K562 (cell line): ENCODE results near the gene DSCAM. TPM values are rescaled to one million over a fixed set of nuclear protein-coding genes. Genes with fewer than 3 reads are reported as not detected.

ENCODE experiments used
- ATAC-seq: fragments of 200-7000 bp; cut with Tn5 transposase; 3 replicates; pipeline ENCODE4 v1.9.1; 2020; ENCODE audit warnings: moderate library complexity
- BruUV-seq: library from RNA; stranded (reverse); fragments of 400-500 nt; replicated peaks from 2 replicates; lab custom pipeline; 2021; lab: Mats Ljungman, UMichigan
- CTCF ChIA-PET: fragments of 300-600 bp; formaldehyde crosslinking; extraction: SDS; loops from one replicate; lab custom pipeline; 2021; ENCODE audit warnings: low intra/inter-chr PET ratio; lab: Yijun Ruan, JAX
- POLR2A ChIA-PET: fragments of 300-600, 350-650 bp; sonication (Branson Sonifier 250); formaldehyde crosslinking; extraction: SDS; loops from one replicate; lab custom pipeline; 2021; ENCODE audit warnings: antibody characterized with exemption, inconsistent platforms; lab: Yijun Ruan, JAX
- DNase-seq, 4 experiments: peaks; one replicate each; pipeline versions ENCODE4 v3.0.0 to v3.0.0-alpha.2; 2011 to 2018; ENCODE audit warnings: low spot score in 3 of 4, mixed read lengths in 3 of 4; ENCODE audit errors: extremely low read depth in 1 of 4
- FAIRE-seq: peaks from 2 replicates; lab custom pipeline; 2011; peaks lifted over from hg19 to GRCh38; lab: Jason Lieb, UNC
- H2AFZ ChIP-seq: 2 replicates; pipeline ENCODE4 v1.6.0; 2011; ENCODE audit warnings: low read depth, low read length, control low read depth, inconsistent platforms
- H3K27ac ChIP-seq: fragments of 200-600 bp; 3 replicates; pipeline ENCODE4 v1.8.0; 2011; ENCODE audit warnings: low read depth, mild to moderate bottlenecking, control low read depth, inconsistent platforms, low read length, moderate library complexity, mixed read lengths; ENCODE audit errors: extremely low read depth
- H3K27me3 ChIP-seq, 2 experiments: fragments of 300-600 bp in 1 of 2; 2 replicates in 1 of 2; 3 replicates in 1 of 2; pipeline versions ENCODE4 v1.6.0 to v1.8.0; 2011; ENCODE audit warnings: inconsistent platforms in 2 of 2, low read length in 2 of 2, mild to moderate bottlenecking in 1 of 2, mixed read lengths in 1 of 2, moderate library complexity in 1 of 2; ENCODE audit not compliant: control insufficient read depth in 2 of 2, insufficient read depth in 2 of 2
- H3K36me3 ChIP-seq: fragments of 300-600 bp; 3 replicates; pipeline ENCODE4 v1.8.0; 2011; ENCODE audit warnings: mild to moderate bottlenecking, low read length, inconsistent platforms; ENCODE audit not compliant: control insufficient read depth, insufficient read depth
- H3K4me1 ChIP-seq, 2 experiments: fragments of 200-600 bp in 1 of 2; replicated peaks in 1 of 2; 2 replicates in 1 of 2; 3 replicates in 1 of 2; pipeline versions ENCODE4 v1.5.1 to v1.8.0; 2011; ENCODE audit warnings: inconsistent platforms in 2 of 2, low read length in 2 of 2, mild to moderate bottlenecking in 1 of 2, mixed read lengths in 1 of 2, moderate library complexity in 1 of 2; ENCODE audit not compliant: control insufficient read depth in 2 of 2, insufficient read depth in 2 of 2
- H3K4me2 ChIP-seq: 2 replicates; pipeline ENCODE4 v1.6.1; 2011; ENCODE audit warnings: low read length, control low read depth, inconsistent platforms, mixed read lengths; ENCODE audit not compliant: insufficient read depth
- H3K4me3 ChIP-seq: fragments of 200-600 bp; sonication (generic), shearing (Covaris generic); 2 replicates; pipeline ENCODE4 v1.5.1; 2016; ENCODE audit warnings: control low read depth, inconsistent platforms
- H3K79me2 ChIP-seq: fragments of 200-600 bp; 3 replicates; pipeline ENCODE4 v1.8.0; 2011; ENCODE audit warnings: low read length, inconsistent platforms; ENCODE audit not compliant: control insufficient read depth, insufficient read depth
- H3K9ac ChIP-seq, 2 experiments: 2 replicates each; pipeline versions ENCODE4 v1.6.0 to v1.6.1; 2011; ENCODE audit warnings: low read depth in 2 of 2, low read length in 2 of 2, control low read depth in 1 of 2, inconsistent platforms in 1 of 2, mild to moderate bottlenecking in 1 of 2, mixed read lengths in 1 of 2; ENCODE audit not compliant: insufficient read depth in 1 of 2
- H3K9me1 ChIP-seq: one replicate; pipeline ENCODE4 v1.6.0; 2011; ENCODE audit warnings: inconsistent platforms, mild to moderate bottlenecking, low read length, moderate library complexity; ENCODE audit not compliant: control insufficient read depth, insufficient read depth
- H3K9me3 ChIP-seq: replicated peaks from 2 replicates; pipeline ENCODE4 v1.5.1; 2011; ENCODE audit warnings: low read depth, low read length, inconsistent platforms; ENCODE audit not compliant: control insufficient read depth, insufficient read depth
- H4K20me1 ChIP-seq: replicated peaks from 2 replicates; pipeline ENCODE4 v1.6.1; 2011; ENCODE audit warnings: low read length, inconsistent platforms, mixed read lengths; ENCODE audit not compliant: control insufficient read depth, insufficient read depth
- EGR1 ChIP-seq: fragments of 450-650 bp; conservative IDR thresholded peaks from 2 replicates; pipeline ENCODE4 v1.6.1; 2017; ENCODE audit warnings: mild to moderate bottlenecking
- ZBTB7A ChIP-seq: IDR thresholded peaks from 2 replicates; pipeline ENCODE4 v1.6.1; 2011; ENCODE audit warnings: low read depth, mild to moderate bottlenecking, low read length, moderate library complexity, borderline replicate concordance; ENCODE audit not compliant: control insufficient read depth
- ZNF23 ChIP-seq: fragments of 250-450 bp; sonication (Bioruptor Pico); IDR thresholded peaks from 2 replicates; pipeline ENCODE4 v1.4.0; 2020; ENCODE audit warnings: mild to moderate bottlenecking
- WGBS: fragments of 100-300 bp; shearing (Covaris generic); methylation state at CpG from one replicate; pipeline ENCODE4 v1.1.6; 2016; ENCODE audit warnings: low coverage, mixed read lengths; ENCODE audit not compliant: insufficient coverage; ENCODE audit errors: missing lambda C conversion rate; 5-methylcytosine and 5-hydroxymethylcytosine counted together
- in situ Hi-C: fragments of 300-500 bp; cut with MboI; formaldehyde crosslinking; loops from 4 replicates; pipeline ENCODE4 v1.15.0; 2018; ENCODE audit warnings: inconsistent platforms, mixed read lengths
- intact Hi-C: fragments of 100-400 bp; cut with micrococcal nuclease; formaldehyde crosslinking; loops from 2 replicates; pipeline ENCODE4 v1.14.2; 2022
- polyA plus RNA-seq, 8 experiments: library from polyadenylated mRNA; depleted of rRNA in 4 of 8; stranded (reverse) in 5 of 8; unstranded in 3 of 8; fragments of >200 nt; fragmentation: Nextera tagmentation in 2 of 8; fragmentation: Illumina TruSeq in 1 of 8; extraction: Ambion mirVana in 2 of 8; extraction: Trizol in 1 of 8; gene quantifications; 2 replicates each; pipeline versions ENCODE4 v1.2.1 to v1.2.3, GENCODE V29; 2011 to 2014; ENCODE audit warnings: inconsistent platforms in 1 of 8, missing spikeins in 1 of 8
- total RNA-seq, 7 experiments: library from RNA; depleted of rRNA in 6 of 7; stranded (reverse); fragments of >200 nt in 6 of 7; fragmentation: Illumina TruSeq in 2 of 7; extraction: Trizol in 2 of 7; gene quantifications; 2 replicates each; pipeline versions ENCODE4 v1.2.1 to v1.2.3, GENCODE V29; 2011 to 2021; ENCODE audit warnings: low replicate concordance in 1 of 7
- TF ChIP-seq, protein P1 (sequence below): fragments of 250-450 bp; sonication (Bioruptor Pico); IDR thresholded peaks from 2 replicates; pipeline ENCODE4 v1.8.0; 2022; ENCODE audit warnings: inconsistent platforms
- TF ChIP-seq, protein P2 (sequence below), 2 experiments: fragments of 450-650 bp in 1 of 2; sonication (generic) in 1 of 2; formaldehyde crosslinking in 1 of 2; IDR thresholded peaks; 2 replicates each; pipeline versions ENCODE4 v1.7.1 to v1.9.0; 2016 to 2022; ENCODE audit warnings: inconsistent platforms in 1 of 2, mild to moderate bottlenecking in 1 of 2, missing genetic modification reagents in 1 of 2

DSCAM gene
- total and polyA plus RNA-seq, 9 of the 15 experiments (the other 6 are each of a cell fraction or from before 2014, with no cell fraction given), result not detected

DNA sequence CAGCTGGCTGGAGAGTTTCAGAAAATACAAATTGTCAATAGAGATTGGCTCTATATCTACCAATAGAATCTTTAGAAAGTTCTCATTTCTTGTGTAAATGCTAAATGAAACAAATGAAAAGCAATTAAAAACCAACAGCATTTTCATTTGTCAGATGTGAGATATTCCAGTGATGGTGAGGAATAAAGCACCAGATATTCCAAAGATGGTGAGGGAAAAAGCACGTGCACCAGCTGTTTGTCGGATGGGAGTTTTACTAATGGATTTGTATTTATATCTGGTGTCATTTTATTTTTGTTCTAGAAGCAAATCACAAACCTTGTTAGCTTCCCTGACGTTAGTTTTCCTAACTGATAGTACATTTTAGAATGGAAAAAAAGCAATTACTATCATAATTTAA, 790.9 kb downstream of the DSCAM start:
- POLR2A ChIA-PET, result no interaction called here
- H2AFZ ChIP-seq, result no peak overlapping the region
- H3K27ac ChIP-seq, result no peak overlapping the region
- H3K79me2 ChIP-seq, result no peaks in the 10 kb centered on the region
- BruUV-seq, result no TSS peak
- no peak for TF ChIP-seq EGR1
- TF ChIP-seq ZBTB7A, result no peak
- TF ChIP-seq, protein P1, sequence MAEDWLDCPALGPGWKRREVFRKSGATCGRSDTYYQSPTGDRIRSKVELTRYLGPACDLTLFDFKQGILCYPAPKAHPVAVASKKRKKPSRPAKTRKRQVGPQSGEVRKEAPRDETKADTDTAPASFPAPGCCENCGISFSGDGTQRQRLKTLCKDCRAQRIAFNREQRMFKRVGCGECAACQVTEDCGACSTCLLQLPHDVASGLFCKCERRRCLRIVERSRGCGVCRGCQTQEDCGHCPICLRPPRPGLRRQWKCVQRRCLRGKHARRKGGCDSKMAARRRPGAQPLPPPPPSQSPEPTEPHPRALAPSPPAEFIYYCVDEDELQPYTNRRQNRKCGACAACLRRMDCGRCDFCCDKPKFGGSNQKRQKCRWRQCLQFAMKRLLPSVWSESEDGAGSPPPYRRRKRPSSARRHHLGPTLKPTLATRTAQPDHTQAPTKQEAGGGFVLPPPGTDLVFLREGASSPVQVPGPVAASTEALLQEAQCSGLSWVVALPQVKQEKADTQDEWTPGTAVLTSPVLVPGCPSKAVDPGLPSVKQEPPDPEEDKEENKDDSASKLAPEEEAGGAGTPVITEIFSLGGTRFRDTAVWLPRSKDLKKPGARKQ (CRISPR knock-in tag), result no peak
- TF ChIP-seq, protein P2, sequence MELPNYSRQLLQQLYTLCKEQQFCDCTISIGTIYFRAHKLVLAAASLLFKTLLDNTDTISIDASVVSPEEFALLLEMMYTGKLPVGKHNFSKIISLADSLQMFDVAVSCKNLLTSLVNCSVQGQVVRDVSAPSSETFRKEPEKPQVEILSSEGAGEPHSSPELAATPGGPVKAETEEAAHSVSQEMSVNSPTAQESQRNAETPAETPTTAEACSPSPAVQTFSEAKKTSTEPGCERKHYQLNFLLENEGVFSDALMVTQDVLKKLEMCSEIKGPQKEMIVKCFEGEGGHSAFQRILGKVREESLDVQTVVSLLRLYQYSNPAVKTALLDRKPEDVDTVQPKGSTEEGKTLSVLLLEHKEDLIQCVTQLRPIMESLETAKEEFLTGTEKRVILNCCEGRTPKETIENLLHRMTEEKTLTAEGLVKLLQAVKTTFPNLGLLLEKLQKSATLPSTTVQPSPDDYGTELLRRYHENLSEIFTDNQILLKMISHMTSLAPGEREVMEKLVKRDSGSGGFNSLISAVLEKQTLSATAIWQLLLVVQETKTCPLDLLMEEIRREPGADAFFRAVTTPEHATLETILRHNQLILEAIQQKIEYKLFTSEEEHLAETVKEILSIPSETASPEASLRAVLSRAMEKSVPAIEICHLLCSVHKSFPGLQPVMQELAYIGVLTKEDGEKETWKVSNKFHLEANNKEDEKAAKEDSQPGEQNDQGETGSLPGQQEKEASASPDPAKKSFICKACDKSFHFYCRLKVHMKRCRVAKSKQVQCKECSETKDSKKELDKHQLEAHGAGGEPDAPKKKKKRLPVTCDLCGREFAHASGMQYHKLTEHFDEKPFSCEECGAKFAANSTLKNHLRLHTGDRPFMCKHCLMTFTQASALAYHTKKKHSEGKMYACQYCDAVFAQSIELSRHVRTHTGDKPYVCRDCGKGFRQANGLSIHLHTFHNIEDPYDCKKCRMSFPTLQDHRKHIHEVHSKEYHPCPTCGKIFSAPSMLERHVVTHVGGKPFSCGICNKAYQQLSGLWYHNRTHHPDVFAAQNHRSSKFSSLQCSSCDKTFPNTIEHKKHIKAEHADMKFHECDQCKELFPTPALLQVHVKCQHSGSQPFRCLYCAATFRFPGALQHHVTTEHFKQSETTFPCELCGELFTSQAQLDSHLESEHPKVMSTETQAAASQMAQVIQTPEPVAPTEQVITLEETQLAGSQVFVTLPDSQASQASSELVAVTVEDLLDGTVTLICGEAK (IDR thresholded peaks at IDR 0.05), result no peak
- TF ChIP-seq, protein P2 (CRISPR knock-in tag; IDR thresholded peaks at IDR 0.05), result no peak
- TF ChIP-seq ZNF23 (CRISPR knock-in tag), result no peak
- TF ChIP-seq, all 486 proteins: peak for 0
- H3K9me3 ChIP-seq, result no peaks in the 10 kb centered on the region
- ATAC-seq (no peak), DNase-seq (no peak), FAIRE-seq (no peak)
- no peak overlapping the region for H3K4me3 ChIP-seq
- no peak overlapping the region for H3K4me2 ChIP-seq
- no peaks in the 10 kb centered on the region for H3K9me1 ChIP-seq
- H3K9ac ChIP-seq, result no peak overlapping the region
- H3K4me1 ChIP-seq, result no peaks in the 10 kb centered on the region
- in situ Hi-C loops, result no loop called here
- CTCF ChIA-PET, result no interaction called here
- H3K36me3 ChIP-seq, result no peaks in the 10 kb centered on the region
- intact Hi-C loops, result no loop called here
- H4K20me1 ChIP-seq, result no peaks in the 10 kb centered on the region
- no peaks in the 10 kb centered on the region; a peak in 1 of 5 replicates for H3K27me3 ChIP-seq
- 0% methylated on average over 3 of the region's 3 CpGs for WGBS
